Skeletal muscle satellite cell (primary cell): ENCODE measurements around the gene NEK6.

Source experiments
- H3K27me3 ChIP-seq: 2 replicates; pipeline ENCODE4 v1.7.0; 2013; ENCODE audit warnings: low read length; ENCODE audit not compliant: control insufficient read depth, insufficient read depth
- H3K36me3 ChIP-seq: 2 replicates; pipeline ENCODE4 v1.7.0; 2013; ENCODE audit warnings: mild to moderate bottlenecking, control low read depth, low read length; ENCODE audit not compliant: insufficient read depth
- H3K4me1 ChIP-seq: 2 replicates; pipeline ENCODE4 v1.7.0; 2013; ENCODE audit warnings: low read length; ENCODE audit not compliant: control insufficient read depth, insufficient read depth
- H3K4me2 ChIP-seq: 2 replicates; pipeline ENCODE4 v1.7.0; 2013; ENCODE audit warnings: mild to moderate bottlenecking, low read length
- H3K4me3 ChIP-seq: 2 replicates; pipeline ENCODE4 v1.7.0; 2013; ENCODE audit warnings: low read length
- H3K9ac ChIP-seq: 2 replicates; pipeline ENCODE4 v1.7.0; 2013; ENCODE audit warnings: mild to moderate bottlenecking, low read depth, low read length, moderate library complexity
- H3K9me3 ChIP-seq: replicated peaks from 2 replicates; pipeline ENCODE4 v1.7.0; 2013; ENCODE audit warnings: mild to moderate bottlenecking, control low read depth, low read length

The NEK6 gene

DNA sequence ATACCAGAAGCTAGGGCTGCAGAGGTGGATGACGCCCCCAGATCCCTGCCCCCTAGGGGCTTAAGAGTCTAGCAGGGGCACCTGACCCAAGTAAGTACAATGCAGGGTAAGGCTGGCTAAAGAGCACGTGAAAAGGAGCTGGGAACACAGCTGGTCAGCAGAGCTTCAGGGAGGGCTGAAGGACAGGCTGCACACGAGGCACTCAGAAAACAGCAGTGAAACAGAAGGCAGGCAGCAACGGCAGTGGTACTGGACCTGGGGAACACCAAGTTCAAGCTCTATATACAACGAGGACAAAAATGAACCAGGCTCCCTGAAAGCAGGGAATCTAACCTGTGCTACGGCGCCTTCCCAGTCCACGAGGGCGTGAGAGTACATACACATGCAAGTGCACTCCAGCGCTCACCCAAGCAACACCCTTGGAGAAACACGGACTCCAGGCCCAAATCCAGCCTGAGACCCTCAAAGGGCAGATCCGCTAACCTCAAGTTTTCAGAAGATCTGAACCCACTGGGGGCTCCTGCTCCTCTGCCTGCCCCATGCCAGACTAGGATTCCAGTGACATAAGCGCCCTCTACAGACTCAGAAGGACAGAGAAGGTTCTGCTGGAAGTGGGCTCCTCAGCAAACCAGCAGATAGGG lies 100.1 kb downstream of the NEK6 start:
- no peaks in the 10 kb centered on the region for H3K9me3 ChIP-seq
- no peak overlapping the region for H3K4me3 ChIP-seq
- H3K27me3 ChIP-seq = no peaks in the 10 kb centered on the region
- no peak overlapping the region for H3K4me2 ChIP-seq
- peaks cover 49% of the 10 kb centered on the region for H3K36me3 ChIP-seq
- H3K9ac ChIP-seq = no peak overlapping the region
- H3K4me1 ChIP-seq = peaks cover 17% of the 10 kb centered on the region

DNA sequence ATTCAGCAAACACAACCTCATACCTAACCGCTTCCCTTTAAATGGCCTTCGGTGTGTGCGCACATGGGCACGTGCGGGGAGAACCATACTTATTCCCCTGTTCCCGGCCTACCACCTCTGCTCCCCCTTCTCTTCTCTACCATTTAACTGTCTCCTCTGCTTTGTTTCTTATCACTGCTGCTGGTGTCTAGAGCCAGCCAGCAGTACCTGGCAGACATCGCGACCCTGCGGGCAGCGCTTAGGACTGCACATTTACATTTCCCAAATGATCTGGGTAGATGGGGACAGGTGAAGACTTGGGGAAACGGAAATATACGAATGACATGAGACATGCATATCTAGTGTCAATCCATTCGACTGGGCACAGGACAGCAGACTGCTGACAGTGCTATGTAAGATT lies 100.9 kb downstream of the NEK6 start:
- peaks cover 41% of the 10 kb centered on the region for H3K36me3 ChIP-seq
- H3K4me3 ChIP-seq = no peak overlapping the region
- no peak overlapping the region for H3K4me2 ChIP-seq
- no peaks in the 10 kb centered on the region for H3K27me3 ChIP-seq
- no peaks in the 10 kb centered on the region for H3K9me3 ChIP-seq
- no peak overlapping the region for H3K9ac ChIP-seq
- H3K4me1 ChIP-seq = peaks cover 17% of the 10 kb centered on the region

DNA sequence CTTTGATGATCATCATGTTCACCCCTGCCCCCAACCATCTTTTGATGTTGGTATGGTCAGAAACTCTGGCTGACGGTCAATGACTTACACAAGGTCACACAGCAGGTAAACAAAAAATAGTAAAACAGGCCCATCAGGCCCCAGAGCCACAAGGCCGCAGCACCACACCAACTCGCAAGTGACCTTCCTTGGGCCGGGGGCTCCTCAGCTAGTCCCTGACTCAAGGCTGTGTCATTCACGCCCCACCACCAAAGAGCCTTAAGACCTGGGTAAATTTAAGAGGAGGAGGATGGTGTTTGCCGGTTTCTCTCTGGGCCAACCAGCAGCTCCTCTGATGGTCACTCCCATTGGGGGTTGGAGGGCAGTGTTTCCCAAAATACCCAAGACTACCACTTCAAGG lies 101.7 kb downstream of the NEK6 start:
- H3K4me2 ChIP-seq = no peak overlapping the region
- H3K36me3 ChIP-seq = peaks cover 39% of the 10 kb centered on the region
- peaks cover 14% of the 10 kb centered on the region for H3K4me1 ChIP-seq
- H3K27me3 ChIP-seq = no peaks in the 10 kb centered on the region
- H3K4me3 ChIP-seq = no peak overlapping the region
- no peak overlapping the region for H3K9ac ChIP-seq
- H3K9me3 ChIP-seq = no peaks in the 10 kb centered on the region

DNA sequence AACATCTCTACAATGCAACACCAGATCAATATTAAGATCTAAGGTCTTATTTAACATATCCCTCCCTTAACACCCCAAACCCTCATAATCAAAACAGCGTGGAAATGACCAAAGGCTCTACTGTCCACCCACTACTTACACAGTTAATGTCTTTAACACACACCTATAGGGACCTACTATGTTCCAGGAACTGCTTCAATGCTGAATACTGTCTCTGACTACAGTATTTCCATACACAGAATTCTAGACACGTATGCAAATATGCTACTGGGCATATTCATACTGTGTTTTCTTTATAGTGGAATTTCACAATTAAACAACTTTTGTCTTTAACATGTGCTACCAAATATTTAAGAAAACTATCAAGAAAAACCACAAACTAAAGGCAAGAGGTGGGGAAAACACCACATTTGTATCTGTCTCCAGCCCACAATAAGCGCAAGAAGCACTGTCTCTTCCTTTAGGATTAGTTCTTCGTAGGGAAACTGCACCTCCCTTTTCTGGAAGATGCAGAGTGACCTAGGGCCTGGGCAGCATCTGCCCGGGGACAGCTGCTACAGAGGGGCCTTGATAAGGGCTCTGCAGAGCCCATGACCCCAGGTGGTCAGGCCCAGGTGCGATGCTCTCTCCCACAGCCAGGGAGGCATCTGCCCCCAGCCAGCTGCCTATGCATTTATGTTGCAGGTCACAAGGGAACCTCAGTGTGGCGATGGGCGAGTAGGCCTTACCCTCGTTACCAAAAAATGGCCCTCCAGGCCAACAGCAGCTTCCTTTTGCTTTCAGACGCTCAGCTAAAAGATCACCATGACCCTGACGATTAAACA lies 102.3 kb downstream of the NEK6 start:
- peaks cover 14% of the 10 kb centered on the region for H3K4me1 ChIP-seq
- H3K36me3 ChIP-seq = peaks cover 39% of the 10 kb centered on the region
- no peak overlapping the region for H3K9ac ChIP-seq
- H3K27me3 ChIP-seq = no peaks in the 10 kb centered on the region
- no peaks in the 10 kb centered on the region for H3K9me3 ChIP-seq
- H3K4me3 ChIP-seq = no peak overlapping the region
- H3K4me2 ChIP-seq = no peak overlapping the region

DNA sequence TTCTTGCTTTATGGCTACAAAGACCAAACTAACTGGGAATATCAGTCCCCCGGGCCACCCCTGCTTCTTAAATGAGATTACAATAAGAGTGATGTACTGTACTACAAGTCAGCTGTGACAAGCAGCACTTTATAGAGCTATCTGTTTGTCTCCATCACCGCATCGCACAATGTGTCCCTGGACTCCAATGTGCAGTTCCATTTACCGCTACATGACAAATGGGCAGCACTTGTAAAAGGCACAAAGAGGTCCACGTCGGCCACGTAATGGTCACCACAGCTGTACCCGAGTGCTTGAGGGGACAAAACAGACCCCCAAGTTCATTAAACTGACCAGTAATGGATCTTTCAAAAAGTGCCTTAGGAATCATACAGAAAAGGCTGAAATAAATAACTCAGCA lies 103.4 kb downstream of the NEK6 start:
- Histone ChIP-seq H3K36me3 (peaks cover 30% of the 10 kb centered on the region), H3K9ac (no peak overlapping the region), H3K4me3 (no peak overlapping the region), H3K4me2 (no peak overlapping the region), H3K27me3 (no peaks in the 10 kb centered on the region), H3K4me1 (peaks cover 17% of the 10 kb centered on the region), H3K9me3 (no peaks in the 10 kb centered on the region)

DNA sequence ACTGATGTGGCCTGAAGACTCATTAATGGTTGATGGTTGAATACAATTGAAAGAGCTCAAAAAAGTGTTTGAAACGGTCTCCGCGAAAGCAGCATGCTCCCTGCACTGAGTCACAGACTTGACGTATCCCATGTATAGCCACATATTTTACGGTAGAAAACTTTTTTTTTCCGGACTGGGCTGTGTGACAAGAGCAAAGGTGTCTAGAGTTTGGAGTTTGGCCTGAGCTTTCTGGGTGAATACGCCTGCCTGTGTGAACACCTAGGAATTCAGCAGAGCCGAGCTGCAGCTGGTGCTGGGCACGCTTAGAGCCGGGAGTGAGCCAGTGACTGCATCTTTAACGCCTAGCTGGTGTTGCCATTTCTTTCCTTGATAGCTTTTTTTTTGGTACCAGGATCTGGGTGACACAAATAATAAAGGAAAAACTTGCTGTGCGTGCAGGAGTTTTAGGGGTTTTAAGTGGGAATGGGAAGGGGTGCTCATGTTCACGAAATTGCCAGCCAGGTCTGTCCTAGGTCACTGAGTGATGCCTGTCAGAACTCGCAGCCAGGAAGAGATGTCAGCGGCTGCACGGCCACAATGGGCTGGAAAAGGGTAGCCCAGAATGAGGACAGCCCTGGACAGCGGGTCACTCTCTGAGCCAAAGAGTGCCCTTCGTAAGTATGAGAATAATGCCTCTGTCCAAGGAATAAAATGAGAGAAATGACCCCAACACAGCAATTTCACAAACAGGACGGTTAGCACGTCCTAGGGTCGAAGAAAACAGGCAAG lies 105.8 kb downstream of the NEK6 start:
- H3K27me3 ChIP-seq = no peaks in the 10 kb centered on the region
- H3K4me3 ChIP-seq = no peak overlapping the region
- H3K9ac ChIP-seq = no peak overlapping the region
- peaks cover 12% of the 10 kb centered on the region for H3K36me3 ChIP-seq
- H3K4me2 ChIP-seq = no peak overlapping the region
- no peaks in the 10 kb centered on the region for H3K9me3 ChIP-seq
- H3K4me1 ChIP-seq = peaks cover 22% of the 10 kb centered on the region

DNA sequence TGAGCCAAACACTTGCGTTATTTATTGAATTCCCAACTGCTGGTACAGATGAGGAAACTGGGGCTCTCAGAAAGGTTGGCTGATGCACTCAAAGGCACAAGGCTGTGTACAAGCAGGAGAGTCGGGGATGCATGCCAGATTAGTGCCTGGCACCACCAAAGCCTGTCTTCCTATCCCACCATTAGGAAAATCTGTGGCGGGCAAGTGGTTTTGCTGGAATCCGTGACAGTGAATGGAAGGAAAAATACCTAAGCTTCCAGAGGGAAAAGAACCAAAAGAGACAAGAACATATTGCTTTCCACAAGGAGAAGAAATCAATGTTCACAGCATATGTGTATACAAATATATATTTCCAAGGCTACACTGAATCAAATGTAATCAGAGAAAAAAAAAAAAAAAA lies 106.4 kb downstream of the NEK6 start:
- Histone ChIP-seq H3K4me1 (peaks cover 22% of the 10 kb centered on the region), H3K4me2 (no peak overlapping the region), H3K27me3 (no peaks in the 10 kb centered on the region), H3K9ac (no peak overlapping the region), H3K9me3 (no peaks in the 10 kb centered on the region), H3K4me3 (no peak overlapping the region), H3K36me3 (peaks cover 12% of the 10 kb centered on the region)

DNA sequence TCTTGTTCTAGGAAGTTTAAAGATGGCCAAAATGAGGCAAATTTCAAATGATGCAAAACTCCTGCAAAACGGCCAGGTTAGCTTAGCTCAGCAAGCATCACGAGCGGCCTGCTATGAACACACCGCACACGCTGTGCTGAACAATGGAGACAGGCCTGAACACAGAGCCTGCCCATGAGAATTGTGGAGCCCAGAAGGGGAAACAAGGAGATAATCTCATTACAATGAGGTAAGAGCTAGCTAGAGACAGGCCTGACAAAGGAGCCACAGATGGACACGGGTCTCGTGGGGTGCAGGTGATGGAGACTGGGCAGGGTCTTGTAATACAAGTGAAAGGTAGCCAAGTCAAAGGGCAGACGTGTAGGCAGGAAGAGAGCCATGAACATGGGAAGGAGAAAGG lies 107.3 kb downstream of the NEK6 start:
- Histone ChIP-seq H3K4me3 (no peak overlapping the region), H3K4me1 (peaks cover 17% of the 10 kb centered on the region), H3K9me3 (no peaks in the 10 kb centered on the region), H3K27me3 (no peaks in the 10 kb centered on the region), H3K4me2 (no peak overlapping the region), H3K9ac (no peak overlapping the region), H3K36me3 (peaks cover 6% of the 10 kb centered on the region)

DNA sequence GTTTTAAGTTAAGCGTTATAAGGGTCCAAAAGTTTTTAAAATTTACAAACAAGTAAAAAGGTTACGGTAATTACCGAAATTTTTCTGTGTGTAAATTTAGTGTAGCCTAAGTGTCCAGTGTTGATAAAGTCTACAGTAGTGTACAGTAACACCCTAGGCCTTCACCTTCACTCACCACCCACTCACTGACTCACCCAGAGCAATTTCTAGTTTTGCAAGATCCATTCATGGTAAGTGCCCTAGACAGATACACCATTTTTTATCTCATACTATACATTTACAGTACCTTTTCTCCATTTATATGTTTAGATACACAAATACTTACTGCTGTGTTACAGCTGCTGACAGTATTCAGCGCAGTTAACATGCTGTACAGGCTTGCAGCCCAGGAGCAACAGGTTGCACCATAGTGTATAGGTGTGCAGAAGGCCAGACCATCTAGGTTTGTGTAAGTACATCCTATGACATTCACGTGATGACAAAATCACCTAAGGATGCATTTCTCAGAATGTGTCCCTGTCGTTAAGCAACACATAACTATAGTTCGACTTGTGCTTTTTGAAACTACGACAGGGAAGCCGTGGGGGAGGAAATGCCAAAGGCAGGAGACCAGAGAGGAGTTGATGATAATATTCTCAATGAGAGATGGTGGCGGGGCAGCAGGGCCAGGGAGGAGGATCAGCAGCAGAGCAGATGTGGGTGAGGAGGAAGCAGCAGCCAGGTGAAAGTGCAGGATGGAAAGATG lies 108.9 kb downstream of the NEK6 start:
- peak overlapping the region; percentile 22 for H3K4me3 ChIP-seq
- peaks cover 25% of the 10 kb centered on the region for H3K4me1 ChIP-seq
- H3K9me3 ChIP-seq = no peaks in the 10 kb centered on the region
- H3K4me2 ChIP-seq = peak overlapping the region; percentile 45
- no peak overlapping the region for H3K9ac ChIP-seq
- H3K27me3 ChIP-seq = no peaks in the 10 kb centered on the region
- H3K36me3 ChIP-seq = peaks cover 5% of the 10 kb centered on the region

DNA sequence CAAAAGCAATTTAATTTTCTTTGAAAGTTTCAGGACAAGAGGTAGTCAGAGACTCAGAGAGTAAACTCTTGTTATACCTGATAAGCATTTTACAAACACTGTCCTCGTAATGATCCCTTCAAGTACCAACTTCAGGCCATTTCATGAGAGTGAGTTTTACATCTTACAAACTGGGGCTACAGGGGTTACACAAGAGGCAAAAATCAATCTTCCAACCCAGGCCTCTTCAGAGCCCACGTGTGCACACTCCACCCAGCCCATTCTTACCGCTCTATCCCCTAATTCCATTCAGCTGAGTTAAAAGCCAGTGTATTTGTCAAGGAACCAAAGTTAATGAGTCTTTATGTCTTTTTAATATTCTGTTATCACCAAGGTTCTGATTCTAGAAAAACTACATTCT lies 110.9 kb downstream of the NEK6 start:
- Histone ChIP-seq H3K9ac (no peak overlapping the region), H3K4me2 (no peak overlapping the region), H3K27me3 (no peaks in the 10 kb centered on the region), H3K4me1 (peaks cover 30% of the 10 kb centered on the region), H3K4me3 (no peak overlapping the region), H3K9me3 (no peaks in the 10 kb centered on the region), H3K36me3 (peaks cover 8% of the 10 kb centered on the region)

DNA sequence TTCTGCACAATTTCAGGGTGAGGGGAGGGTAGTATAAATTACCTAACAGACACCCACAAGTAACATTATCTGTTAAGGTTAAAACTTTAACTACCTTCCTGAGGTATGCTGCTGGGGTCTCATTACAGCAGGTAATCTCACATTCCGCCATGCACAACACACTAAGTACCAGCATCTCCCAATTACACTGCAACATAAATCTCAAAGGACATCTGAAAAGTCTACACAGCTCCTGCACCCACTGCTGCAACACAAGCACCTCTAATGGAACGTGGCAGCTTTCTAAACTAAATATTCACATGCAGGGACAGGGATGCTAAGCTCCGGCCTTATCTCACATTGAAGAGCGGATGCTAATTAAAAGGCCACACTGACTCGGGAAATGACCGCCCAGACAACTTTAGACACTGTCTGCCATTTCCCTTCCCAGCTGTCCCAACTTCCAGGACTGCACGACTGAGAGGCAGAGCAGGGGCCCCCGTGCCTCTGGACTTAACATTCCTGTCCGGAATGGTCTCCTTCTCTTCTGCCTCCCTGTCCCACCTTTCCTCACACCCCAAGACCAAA lies 111.6 kb downstream of the NEK6 start:
- H3K9me3 ChIP-seq = no peaks in the 10 kb centered on the region
- no peaks in the 10 kb centered on the region for H3K27me3 ChIP-seq
- peaks cover 30% of the 10 kb centered on the region for H3K4me1 ChIP-seq
- no peak overlapping the region for H3K4me3 ChIP-seq
- no peak overlapping the region for H3K4me2 ChIP-seq
- H3K9ac ChIP-seq = no peak overlapping the region
- H3K36me3 ChIP-seq = peaks cover 9% of the 10 kb centered on the region
